Endodermal cell (in vitro differentiated cells): Measurements from ENCODE around the gene MAFG. TPM values are rescaled to one million over a fixed set of nuclear protein-coding genes. Genes with fewer than 3 reads are reported as not detected.
A peak's percentile ranks its signal among the peaks of the same experiment; 100 is the strongest.

Source experiments
- DNase-seq: peaks from one replicate; pipeline ENCODE4 v3.0.0-alpha.2; 2017
- H3K27ac ChIP-seq: 2 replicates; pipeline ENCODE4 v1.5.1; 2013; ENCODE audit warnings: mild to moderate bottlenecking, low read depth, low read length, moderate library complexity
- H3K27me3 ChIP-seq: 2 replicates; pipeline ENCODE4 v1.6.1; 2013; ENCODE audit warnings: mild to moderate bottlenecking, low read length, moderate library complexity; ENCODE audit not compliant: insufficient read depth, control insufficient read depth, poor library complexity, severe bottlenecking
- H3K36me3 ChIP-seq: 2 replicates; pipeline ENCODE4 v1.7.0; 2013; ENCODE audit warnings: mild to moderate bottlenecking, low read length, moderate library complexity; ENCODE audit not compliant: control insufficient read depth, insufficient read depth
- H3K4me1 ChIP-seq: one replicate; pipeline ENCODE4 v1.7.0; 2013; ENCODE audit warnings: low read length; ENCODE audit not compliant: control insufficient read depth, insufficient read depth
- H3K4me3 ChIP-seq: 2 replicates; pipeline ENCODE4 v1.5.1; 2013; ENCODE audit warnings: mild to moderate bottlenecking, low read length, moderate library complexity
- H3K9ac ChIP-seq: 2 replicates; pipeline ENCODE4 v1.6.1; 2013; ENCODE audit warnings: mild to moderate bottlenecking, low read length, moderate library complexity; ENCODE audit not compliant: poor library complexity, severe bottlenecking; ENCODE audit errors: extremely low read depth
- H3K9me3 ChIP-seq: 2 replicates; pipeline ENCODE4 v1.6.1; 2013; ENCODE audit warnings: mild to moderate bottlenecking, low read length, moderate library complexity; ENCODE audit not compliant: control insufficient read depth
- H3K27ac Mint-ChIP-seq: 2 replicates; pipeline ENCODE4 v1.8.0; 2020; ENCODE audit warnings: mixed read lengths
- H3K27me3 Mint-ChIP-seq: 2 replicates; pipeline ENCODE4 v1.8.0; 2021; ENCODE audit warnings: mild to moderate bottlenecking, mixed read lengths; ENCODE audit not compliant: insufficient read depth
- H3K36me3 Mint-ChIP-seq: 2 replicates; pipeline ENCODE4 v1.8.0; 2020; ENCODE audit warnings: low read depth, mixed read lengths
- H3K4me1 Mint-ChIP-seq: 2 replicates; pipeline ENCODE4 v1.8.0; 2020; ENCODE audit warnings: mixed read lengths
- H3K4me3 Mint-ChIP-seq: 2 replicates; pipeline ENCODE4 v1.8.0; 2020; ENCODE audit warnings: mild to moderate bottlenecking, moderate library complexity, mixed read lengths
- H3K9me3 Mint-ChIP-seq: 2 replicates; pipeline ENCODE4 v1.8.0; 2020; ENCODE audit warnings: mild to moderate bottlenecking, mixed read lengths
- WGBS, 2 experiments: methylation state at CpG; one replicate each; pipeline versions ENCODE4 v1.1.5 to v1.1.7; 2013; ENCODE audit warnings: missing lambda C conversion rate in 2 of 2, mixed read lengths in 1 of 2; ENCODE audit not compliant: insufficient coverage in 1 of 2, insufficient read length in 1 of 2; 5-methylcytosine and 5-hydroxymethylcytosine counted together
- long read RNA-seq, 4 experiments: library from polyadenylated mRNA in 2 of 4; library from RNA in 1 of 4; library from capped mRNA in 1 of 4; stranded (forward) in 3 of 4; unstranded in 1 of 4; transcript quantifications; one replicate each; pipeline ENCODE4 v2.0.0, GENCODE V29; 2020 to 2021; ENCODE audit warnings: inconsistent platforms in 1 of 4
- polyA plus RNA-seq, 2 experiments: library from polyadenylated mRNA; stranded (reverse); fragments of 50-300 nt; gene quantifications; one replicate each; pipeline ENCODE4 v1.2.3, GENCODE V29; 2013
- total RNA-seq, 2 donors: library from RNA; stranded (reverse); fragmentation: NEBNext Ultra II Directional in 1 of 2; extraction: Animal tissue kit (Norgen Biotek cat#: 25700) in 1 of 2; gene quantifications; 2 replicates in 1 of 2; 3 replicates in 1 of 2; pipeline ENCODE4 v1.2.1, GENCODE V29; 2021
- TF ChIP-seq, protein P1 (sequence below): fragments of 200-600 bp; sonication (generic); conservative IDR thresholded peaks from 2 replicates; pipeline ENCODE4 v1.5.0; 2021; ENCODE audit warnings: antibody characterized with exemption, mild to moderate bottlenecking

MAFG gene
- 10 to 100 TPM; 39.9 to 54.1 TPM for total RNA-seq
- 16.8 TPM for polyA plus RNA-seq (2013, experiment 1 of 2)
- polyA plus RNA-seq (2013, experiment 2 of 2), result 15.6 TPM
- long read RNA-seq, experiment 1, full-length matches to known transcripts, result 2 of 11 reads
- long read RNA-seq, experiment 1, partial matches to known transcripts, result 0 of 11 reads
- long read RNA-seq, experiment 1, other reads (novel, unspliced or antisense), result 9 of 11 reads
- long read RNA-seq, experiment 2, full-length matches to known transcripts, result 66 of 100 reads
- long read RNA-seq, experiment 2, partial matches to known transcripts, result 2 of 100 reads
- long read RNA-seq, experiment 2, other reads (novel, unspliced or antisense), result 32 of 100 reads
- long read RNA-seq, experiment 3, full-length matches to known transcripts, result 10 of 26 reads
- long read RNA-seq, experiment 3, partial matches to known transcripts, result 1 of 26 reads
- long read RNA-seq, experiment 3, other reads (novel, unspliced or antisense), result 15 of 26 reads
- long read RNA-seq, experiment 4, partial matches to known transcripts, result 0 of 3 reads
- long read RNA-seq, experiment 4, other reads (novel, unspliced or antisense), result 3 of 3 reads

DNA sequence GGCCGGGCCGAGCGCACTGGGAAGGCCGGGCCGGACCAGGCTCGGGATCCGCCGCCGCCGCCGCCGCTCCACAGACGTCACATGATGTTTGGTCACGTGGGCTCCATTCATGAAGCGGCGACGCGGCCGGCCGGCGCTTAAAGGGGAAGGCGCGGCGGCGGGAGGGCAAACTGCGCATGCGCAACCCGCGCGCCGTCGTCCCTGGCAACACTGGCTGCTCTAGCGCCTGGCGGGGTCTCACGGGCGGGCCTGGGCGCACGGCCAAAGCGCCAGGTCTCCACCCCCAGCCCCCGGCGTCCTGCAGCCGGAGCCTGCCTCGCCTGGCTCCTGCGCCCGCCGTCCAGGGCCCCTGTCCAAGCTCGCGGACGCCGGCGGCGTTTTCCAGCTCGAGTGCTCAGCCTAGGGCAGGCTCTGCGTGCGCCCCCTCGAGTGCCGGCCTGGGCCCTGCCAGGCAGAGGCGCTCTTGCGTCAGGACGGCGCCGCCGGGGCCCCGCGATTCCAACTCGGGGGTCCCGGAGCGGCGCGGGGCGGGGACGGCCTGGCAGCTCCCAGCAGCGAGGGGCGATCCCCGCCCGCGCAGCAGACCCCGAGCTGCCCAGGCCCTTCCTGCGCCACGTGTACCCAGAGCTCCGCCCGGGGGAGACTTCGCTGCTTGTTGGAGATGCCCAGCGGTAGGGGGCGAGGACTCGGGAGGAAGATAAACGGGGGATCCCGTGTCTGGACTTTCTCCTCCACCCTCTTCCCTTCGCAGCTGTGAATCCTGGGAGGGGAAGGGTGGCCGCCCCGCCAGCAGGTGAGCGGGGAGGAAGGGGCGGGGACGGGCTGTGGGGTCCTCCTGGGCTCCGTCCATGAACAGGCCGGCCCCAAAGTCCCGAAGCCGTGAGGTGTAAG, at the start of gene MAFG:
MAFG (minus strand) TSS at position 83 of the 891 bp plus-strand sequence. CDS start 4,550 bp downstream, outside the sequence.
- peak; percentile 99 for DNase-seq
- H3K9me3 Mint-ChIP-seq, result no peaks in the 10 kb centered on the region
- H3K27me3 ChIP-seq, result peaks cover 4% of the 10 kb centered on the region
- no peaks in the 10 kb centered on the region for H3K9me3 ChIP-seq
- peaks cover 22% of the 10 kb centered on the region for H3K4me1 Mint-ChIP-seq
- TF ChIP-seq, protein P1, sequence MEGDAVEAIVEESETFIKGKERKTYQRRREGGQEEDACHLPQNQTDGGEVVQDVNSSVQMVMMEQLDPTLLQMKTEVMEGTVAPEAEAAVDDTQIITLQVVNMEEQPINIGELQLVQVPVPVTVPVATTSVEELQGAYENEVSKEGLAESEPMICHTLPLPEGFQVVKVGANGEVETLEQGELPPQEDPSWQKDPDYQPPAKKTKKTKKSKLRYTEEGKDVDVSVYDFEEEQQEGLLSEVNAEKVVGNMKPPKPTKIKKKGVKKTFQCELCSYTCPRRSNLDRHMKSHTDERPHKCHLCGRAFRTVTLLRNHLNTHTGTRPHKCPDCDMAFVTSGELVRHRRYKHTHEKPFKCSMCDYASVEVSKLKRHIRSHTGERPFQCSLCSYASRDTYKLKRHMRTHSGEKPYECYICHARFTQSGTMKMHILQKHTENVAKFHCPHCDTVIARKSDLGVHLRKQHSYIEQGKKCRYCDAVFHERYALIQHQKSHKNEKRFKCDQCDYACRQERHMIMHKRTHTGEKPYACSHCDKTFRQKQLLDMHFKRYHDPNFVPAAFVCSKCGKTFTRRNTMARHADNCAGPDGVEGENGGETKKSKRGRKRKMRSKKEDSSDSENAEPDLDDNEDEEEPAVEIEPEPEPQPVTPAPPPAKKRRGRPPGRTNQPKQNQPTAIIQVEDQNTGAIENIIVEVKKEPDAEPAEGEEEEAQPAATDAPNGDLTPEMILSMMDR, result peak; percentile 72
- peak within 1 kb of the TSS; percentile 88 for H3K4me3 Mint-ChIP-seq
- peak within 1 kb of the TSS; percentile 87 for H3K27ac ChIP-seq
- H3K9ac ChIP-seq, result peak within 1 kb of the TSS; percentile 89
- H3K36me3 ChIP-seq, result no peaks in the 10 kb centered on the region
- H3K4me3 ChIP-seq, result peak within 1 kb of the TSS; percentile 87
- H3K4me1 ChIP-seq, result peaks cover 21% of the 10 kb centered on the region
- peaks cover 1% of the 10 kb centered on the region for H3K36me3 Mint-ChIP-seq
- WGBS, 2 experiments, result 0 to 1% methylated on average over 24 to 98 of the region's 98 CpGs
- H3K27ac Mint-ChIP-seq, result peak within 1 kb of the TSS; percentile 94
- peaks cover 6% of the 10 kb centered on the region for H3K27me3 Mint-ChIP-seq

DNA sequence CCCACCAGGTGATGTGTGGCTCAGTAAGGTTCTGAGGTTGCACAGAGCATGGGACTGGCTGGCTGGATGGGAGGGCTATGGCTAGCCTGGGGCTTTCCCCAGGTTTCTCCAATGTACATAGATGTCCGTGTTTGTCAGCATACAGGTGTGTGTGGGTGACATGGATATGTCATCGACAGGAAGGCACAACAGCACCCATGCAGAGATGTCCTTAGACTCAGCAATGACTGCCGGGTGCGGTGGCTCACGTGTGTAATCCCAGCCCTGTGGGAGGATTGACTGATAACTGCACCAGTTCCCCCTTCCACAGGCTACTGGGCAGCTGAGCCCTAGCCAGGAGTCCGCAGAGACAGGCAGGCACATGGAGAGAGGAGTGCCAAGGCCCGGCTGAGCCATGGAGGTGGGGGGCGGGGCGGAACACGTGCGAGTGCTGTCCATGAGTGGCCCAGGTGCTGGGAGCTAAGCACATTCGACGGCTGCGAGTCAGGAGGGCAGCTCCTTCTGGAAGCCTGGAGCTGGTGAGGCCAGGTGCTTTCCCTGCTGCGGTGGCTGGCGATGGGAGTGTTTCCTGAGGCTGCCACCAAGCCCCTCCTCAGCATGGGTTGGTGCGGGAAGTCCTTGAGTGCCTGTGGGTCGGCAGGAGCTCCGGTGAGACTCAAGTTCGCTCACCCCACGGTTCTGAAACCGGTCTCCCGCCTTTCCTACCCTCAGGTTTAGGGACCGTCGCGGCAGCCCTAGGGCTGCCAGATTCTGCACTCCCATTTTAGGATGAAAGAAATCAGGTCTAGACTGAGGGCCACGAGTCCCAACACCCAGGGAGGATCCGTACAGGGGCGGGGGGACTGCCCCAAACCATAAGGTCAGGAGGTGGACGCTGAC, 49.0 kb upstream of the MAFG start:
- no peak overlapping the region for H3K27ac ChIP-seq
- H3K27ac Mint-ChIP-seq, result peak overlapping the region; percentile 87

More for the DNA sequence above, 49.0 kb upstream of the MAFG start:
- H3K4me3 Mint-ChIP-seq, result peak overlapping the region; percentile 70
- H3K9me3 Mint-ChIP-seq, result peaks cover 25% of the 10 kb centered on the region
- no peaks in the 10 kb centered on the region for H3K4me1 Mint-ChIP-seq
- H3K4me3 ChIP-seq, result peak overlapping the region; percentile 82
- peak overlapping the region; percentile 92 for H3K9ac ChIP-seq
- peaks cover 12% of the 10 kb centered on the region for H3K36me3 ChIP-seq
- DNase-seq, result peak; percentile 83
- H3K9me3 ChIP-seq, result peaks cover 6% of the 10 kb centered on the region
- peaks cover 6% of the 10 kb centered on the region for H3K27me3 ChIP-seq
- peaks cover 29% of the 10 kb centered on the region for H3K27me3 Mint-ChIP-seq
- TF ChIP-seq, protein P1, result no peak
- no peaks in the 10 kb centered on the region for H3K4me1 ChIP-seq
- WGBS, 2 experiments, result 37 to 46% methylated on average over 18 to 30 of the region's 30 CpGs
- peaks cover 15% of the 10 kb centered on the region for H3K36me3 Mint-ChIP-seq
